HUES48 (cell line): ENCODE data around the gene RPS8.
"Not testable (repeated sequence)": the region's sequence is repeated elsewhere in the genome, so short reads cannot be mapped to it uniquely, and the experiment has no call there.

Experiments used
- H3K27ac ChIP-seq: one replicate; pipeline ENCODE4 v1.7.0; 2013; ENCODE audit warnings: low read depth, low read length, inconsistent platforms
- H3K27me3 ChIP-seq: 2 replicates; pipeline ENCODE4 v1.6.1; 2013; ENCODE audit warnings: mild to moderate bottlenecking, low read length; ENCODE audit not compliant: control insufficient read depth, insufficient read depth
- H3K36me3 ChIP-seq: 2 replicates; pipeline ENCODE4 v1.6.1; 2013; ENCODE audit warnings: low read length; ENCODE audit not compliant: control insufficient read depth, insufficient read depth
- H3K4me1 ChIP-seq: 2 replicates; pipeline ENCODE4 v1.6.1; 2013; ENCODE audit warnings: mild to moderate bottlenecking, low read length; ENCODE audit not compliant: control insufficient read depth, insufficient read depth
- H3K4me3 ChIP-seq: 2 replicates; pipeline ENCODE4 v1.5.1; 2013; ENCODE audit warnings: mild to moderate bottlenecking, low read depth, low read length
- H3K9ac ChIP-seq: 2 replicates; pipeline ENCODE4 v1.6.1; 2013; ENCODE audit warnings: mild to moderate bottlenecking, low read depth, low read length, moderate library complexity
- H3K9me3 ChIP-seq: 2 replicates; pipeline ENCODE4 v1.6.1; 2013; ENCODE audit warnings: low read length; ENCODE audit not compliant: control insufficient read depth, insufficient read depth

The RPS8 gene

GRCh38 chr1:44757420-44757819, 17.9 kb upstream of the RPS8 start:
- H3K9me3 ChIP-seq = no peaks in the 10 kb centered on the region
- no peak overlapping the region for H3K9ac ChIP-seq
- no peaks in the 10 kb centered on the region for H3K4me1 ChIP-seq
- H3K36me3 ChIP-seq = peaks cover 97% of the 10 kb centered on the region
- no peak overlapping the region for H3K4me3 ChIP-seq
- no peak overlapping the region for H3K27ac ChIP-seq
- no peaks in the 10 kb centered on the region for H3K27me3 ChIP-seq

- Histone ChIP-seq H3K27ac (no peak overlapping the region), H3K9me3 (no peaks in the 10 kb centered on the region), H3K4me3 (no peak overlapping the region), H3K4me1 (no peaks in the 10 kb centered on the region), H3K27me3 (no peaks in the 10 kb centered on the region), H3K9ac (no peak overlapping the region), H3K36me3 (peaks cover 97% of the 10 kb centered on the region)
These were observed 16.3 kb upstream of the RPS8 start for GRCh38 chr1:44759077-44759476.

GRCh38 chr1:44760876-44761275, 14.5 kb upstream of the RPS8 start:
- H3K4me3 ChIP-seq = no peak overlapping the region
- no peaks in the 10 kb centered on the region for H3K4me1 ChIP-seq
- no peak overlapping the region for H3K9ac ChIP-seq
- peaks cover 98% of the 10 kb centered on the region for H3K36me3 ChIP-seq
- no peaks in the 10 kb centered on the region for H3K9me3 ChIP-seq
- no peaks in the 10 kb centered on the region for H3K27me3 ChIP-seq
- H3K27ac ChIP-seq = no peak overlapping the region

- not testable (repeated sequence) for H3K9ac ChIP-seq, H3K27me3 ChIP-seq
These were observed 8.9 kb upstream of the RPS8 start for GRCh38 chr1:44766421-44766820.

GRCh38 chr1:44775930-44776729, 790 bp downstream of the RPS8 start:
- Histone ChIP-seq H3K9ac (peak overlapping the region; percentile 99), H3K27me3 (no peaks in the 10 kb centered on the region), H3K27ac (peak overlapping the region; percentile 95), H3K4me1 (no peaks in the 10 kb centered on the region), H3K9me3 (no peaks in the 10 kb centered on the region), H3K36me3 (peaks cover 45% of the 10 kb centered on the region), H3K4me3 (peak overlapping the region; percentile 97)

More at GRCh38 chr1:44766421-44766820, 8.9 kb upstream of the RPS8 start:
- peaks cover 64% of the 10 kb centered on the region for H3K36me3 ChIP-seq
- not testable (repeated sequence) for H3K27ac ChIP-seq, H3K4me3 ChIP-seq, H3K9me3 ChIP-seq, H3K4me1 ChIP-seq

GRCh38 chr1:44776730-44777068, 1.4 kb downstream of the RPS8 start:
- peak overlapping the region; percentile 99 for H3K9ac ChIP-seq
- no peaks in the 10 kb centered on the region for H3K4me1 ChIP-seq
- no peaks in the 10 kb centered on the region for H3K27me3 ChIP-seq
- H3K4me3 ChIP-seq = peak overlapping the region; percentile 97
- H3K36me3 ChIP-seq = peaks cover 47% of the 10 kb centered on the region
- no peaks in the 10 kb centered on the region for H3K9me3 ChIP-seq
- peak overlapping the region; percentile 95 for H3K27ac ChIP-seq

- Histone ChIP-seq H3K4me3 (peak overlapping the region; percentile 97), H3K9me3 (no peaks in the 10 kb centered on the region), H3K27ac (peak overlapping the region; percentile 95), H3K27me3 (no peaks in the 10 kb centered on the region), H3K4me1 (no peaks in the 10 kb centered on the region), H3K9ac (peak overlapping the region; percentile 18; the same call in 1 of the 2 replicates), H3K36me3 (peaks cover 47% of the 10 kb centered on the region)
These were observed 2.2 kb downstream of the RPS8 start for GRCh38 chr1:44777547-44777946.

GRCh38 chr1:44777969-44778635, 2.8 kb downstream of the RPS8 start:
- no peaks in the 10 kb centered on the region for H3K4me1 ChIP-seq
- H3K9me3 ChIP-seq = no peaks in the 10 kb centered on the region
- peak overlapping the region; percentile 95 for H3K27ac ChIP-seq
- H3K4me3 ChIP-seq = peak overlapping the region; percentile 97; the same call in 1 of the 2 replicates
- H3K9ac ChIP-seq = no peak overlapping the region
- H3K36me3 ChIP-seq = peaks cover 47% of the 10 kb centered on the region
- H3K27me3 ChIP-seq = no peaks in the 10 kb centered on the region

- Histone ChIP-seq H3K9me3 (no peaks in the 10 kb centered on the region), H3K27ac (no peak overlapping the region), H3K27me3 (no peaks in the 10 kb centered on the region; the same call in 1 of the 2 replicates), H3K4me3 (no peak overlapping the region), H3K36me3 (peaks cover 47% of the 10 kb centered on the region), H3K4me1 (peaks cover 5% of the 10 kb centered on the region; the same call in 1 of the 2 replicates), H3K9ac (no peak overlapping the region)
These were observed 3.6 kb downstream of the RPS8 start for GRCh38 chr1:44778705-44779576.

GRCh38 chr1:44780583-44781121, 5.3 kb downstream of the RPS8 start:
- Histone ChIP-seq H3K4me3 (no peak overlapping the region), H3K4me1 (peaks cover 12% of the 10 kb centered on the region), H3K9ac (no peak overlapping the region), H3K36me3 (peaks cover 47% of the 10 kb centered on the region), H3K27ac (no peak overlapping the region), H3K27me3 (peaks cover 6% of the 10 kb centered on the region), H3K9me3 (no peaks in the 10 kb centered on the region)
